K562 (cell line): ENCODE data around the gene UBE2L3. TPM values are rescaled to one million over a fixed set of nuclear protein-coding genes. Genes with fewer than 3 reads are reported as not detected.

Experiments
- CGGBP1 ChIP-seq: fragments of 250-450 bp; sonication (Bioruptor Pico); IDR thresholded peaks from 2 replicates; pipeline ENCODE4 v1.9.0; 2021; ENCODE audit warnings: mild to moderate bottlenecking
- COPS2 ChIP-seq: fragments of 450-650 bp; conservative IDR thresholded peaks from 2 replicates; pipeline ENCODE4 v1.6.1; 2016; ENCODE audit warnings: mild to moderate bottlenecking, moderate library complexity
- CTCF ChIP-seq, 3 experiments: IDR thresholded peaks in 2 of 3; conservative IDR thresholded peaks in 1 of 3; 2 replicates each; pipeline ENCODE4 v1.5.1; 2011 to 2012; ENCODE audit warnings: low read length in 3 of 3, mild to moderate bottlenecking in 3 of 3, control low read depth in 2 of 3, improper control_type of control experiment in 1 of 3, inconsistent platforms in 1 of 3, low read depth in 1 of 3, mixed read lengths in 1 of 3, moderate library complexity in 1 of 3; ENCODE audit not compliant: insufficient read depth in 2 of 3
- ELF4 ChIP-seq: fragments of 450-650 bp; formaldehyde crosslinking; IDR thresholded peaks from 2 replicates; pipeline ENCODE4 v1.4.0; 2022; ENCODE audit warnings: missing genetic modification characterization
- HBP1 ChIP-seq: fragments of 450-650 bp; formaldehyde crosslinking; IDR thresholded peaks from 2 replicates; pipeline ENCODE4 v1.4.0; 2022; ENCODE audit warnings: missing genetic modification characterization
- HNRNPK ChIP-seq: fragments of 200-400 bp; formaldehyde crosslinking; IDR thresholded peaks from one replicate; pipeline ENCODE4 v1.6.1; 2018; ENCODE audit warnings: mild to moderate bottlenecking, low read depth, low read length; ENCODE audit not compliant: poor library complexity, severe bottlenecking
- KLF13 ChIP-seq: fragments of 450-650 bp; IDR thresholded peaks from 2 replicates; pipeline ENCODE4 v1.6.1; 2016; ENCODE audit warnings: missing genetic modification characterization, low read depth, mild to moderate bottlenecking, missing compliant biosample characterization, moderate library complexity, borderline replicate concordance
- MAFK ChIP-seq: IDR thresholded peaks from 2 replicates; pipeline ENCODE4 v1.6.1; 2011; ENCODE audit warnings: low read length, improper control_type of control experiment
- NBN ChIP-seq: fragments of 450-650 bp; IDR thresholded peaks from 2 replicates; pipeline ENCODE4 v1.6.1; 2016; ENCODE audit warnings: low read depth, mild to moderate bottlenecking
- POLR2B ChIP-seq: fragments of 450-650 bp; IDR thresholded peaks from 2 replicates; pipeline ENCODE4 v1.6.1; 2018; ENCODE audit warnings: low read depth; ENCODE audit not compliant: partially characterized antibody
- RBBP5 ChIP-seq: fragments of 200-600 bp; sonication (generic); IDR thresholded peaks from 2 replicates; pipeline ENCODE4 v1.6.1; 2012; ENCODE audit warnings: borderline replicate concordance, mild to moderate bottlenecking, low read length, control low read depth, inconsistent platforms; ENCODE audit not compliant: insufficient read depth, poor library complexity, severe bottlenecking
- SMC3 ChIP-seq: conservative IDR thresholded peaks from 2 replicates; pipeline ENCODE4 v1.6.1; 2011; ENCODE audit warnings: low read depth, low read length, improper control_type of control experiment; ENCODE audit not compliant: insufficient read depth
- SNRNP70 ChIP-seq: fragments of 200-400 bp; formaldehyde crosslinking; optimal IDR thresholded peaks from 2 replicates; pipeline ENCODE3; 2017; ENCODE audit warnings: low read depth, low read length
- SRF ChIP-seq, 2 experiments: fragments of 250-450, 450-650 bp in 1 of 2; sonication (Bioruptor Pico) in 1 of 2; sonication (generic) in 1 of 2; formaldehyde crosslinking; IDR thresholded peaks; 2 replicates each; pipeline versions ENCODE4 v1.5.0 to v1.5.1; 2020 to 2022; ENCODE audit warnings: mild to moderate bottlenecking in 1 of 2, missing genetic modification reagents in 1 of 2
- STAT5A ChIP-seq: IDR thresholded peaks from 2 replicates; pipeline ENCODE4 v1.6.1; 2012; ENCODE audit warnings: low read length, inconsistent platforms, borderline replicate concordance
- ZKSCAN8 ChIP-seq: fragments of 200-800 bp; sonication (Bioruptor generic); IDR thresholded peaks from 2 replicates; pipeline ENCODE4 v1.6.1; 2016; ENCODE audit warnings: missing genetic modification characterization, missing compliant biosample characterization
- ZNF224 ChIP-seq: sonication (generic); formaldehyde crosslinking; IDR thresholded peaks from 2 replicates; pipeline ENCODE4 v1.8.0; 2022; ENCODE audit warnings: mild to moderate bottlenecking, missing genetic modification reagents
- ZNF263 ChIP-seq: sonication (generic); formaldehyde crosslinking; IDR thresholded peaks from 2 replicates; pipeline ENCODE4 v1.8.0; 2022; ENCODE audit warnings: mild to moderate bottlenecking, missing genetic modification reagents, borderline replicate concordance
- ZNF347 ChIP-seq: fragments of 450-650 bp; formaldehyde crosslinking; IDR thresholded peaks from 2 replicates; pipeline ENCODE4 v1.4.0; 2020; ENCODE audit warnings: low read depth, mild to moderate bottlenecking, moderate library complexity
- ZNF644 ChIP-seq: fragments of 200-800 bp; sonication (Bioruptor generic); IDR thresholded peaks from 2 replicates; pipeline ENCODE4 v1.6.1; 2016; ENCODE audit warnings: low read depth, missing genetic modification characterization, missing compliant biosample characterization
- ZNF695 ChIP-seq: fragments of 450-650 bp; formaldehyde crosslinking; IDR thresholded peaks from 2 replicates; pipeline ENCODE4 v1.4.0; 2020; ENCODE audit warnings: mild to moderate bottlenecking, moderate library complexity
- polyA plus RNA-seq, 8 experiments: library from polyadenylated mRNA; depleted of rRNA in 4 of 8; stranded (reverse) in 5 of 8; unstranded in 3 of 8; fragments of >200 nt; fragmentation: Nextera tagmentation in 2 of 8; fragmentation: Illumina TruSeq in 1 of 8; extraction: Ambion mirVana in 2 of 8; extraction: Trizol in 1 of 8; gene quantifications; 2 replicates each; pipeline versions ENCODE4 v1.2.1 to v1.2.3, GENCODE V29; 2011 to 2014; ENCODE audit warnings: inconsistent platforms in 1 of 8, missing spikeins in 1 of 8
- total RNA-seq, 7 experiments: library from RNA; depleted of rRNA in 6 of 7; stranded (reverse); fragments of >200 nt in 6 of 7; fragmentation: Illumina TruSeq in 2 of 7; extraction: Trizol in 2 of 7; gene quantifications; 2 replicates each; pipeline versions ENCODE4 v1.2.1 to v1.2.3, GENCODE V29; 2011 to 2021; ENCODE audit warnings: low replicate concordance in 1 of 7

UBE2L3 gene
- total and polyA plus RNA-seq, 9 of the 15 experiments (the other 6 are each of a cell fraction or from before 2014, with no cell fraction given): 215 to 625 (median 285) TPM

- TF ChIP-seq RBBP5 (peak; percentile 9), ZNF224 (CRISPR knock-in tag) (0 out of 2 replicates have a peak, but pooled peaks have one; percentile 48), CTCF (IDR thresholded peaks at IDR 0.05 in 2 of 3, conservative IDR thresholded peaks at IDR 0.05 in 1 of 3; ENCODE audit: insufficient read depth in 2 of 3, low read depth in 1 of 3, low read length in 3 of 3) (peak in 1 of 3 experiments; percentile 14; a peak in 1 of 6 replicates), HBP1 (CRISPR knock-in tag) (peak; percentile 4; the same call in 1 of the 2 replicates), HNRNPK (no peak), ZNF263 (CRISPR knock-in tag) (no peak), MAFK (0 out of 2 replicates have a peak, but pooled peaks have one; percentile 16), STAT5A (no peak), POLR2B (no peak), KLF13 (tag) (no peak; the same call in 1 of the 2 replicates), ZNF644 (no peak), COPS2 (no peak), SRF (CRISPR knock-in tag; IDR thresholded peaks at IDR 0.05) (0 out of 4 replicates have a peak, but pooled peaks of 1 of the 2 experiments have one; percentile 15), ZKSCAN8 (CRISPR knock-in tag) (no peak), SMC3 (0 out of 2 replicates have a peak, but pooled peaks have one; percentile 10), NBN (no peak), ZNF347 (CRISPR knock-in tag) (peak; percentile 71; the same call in 1 of the 2 replicates), CGGBP1 (no peak), ELF4 (peak; percentile 80; the same call in 1 of the 2 replicates), ZNF695 (CRISPR knock-in tag) (0 out of 2 replicates have a peak, but pooled peaks have one; percentile 4), SNRNP70 (no peak)
Measured at GRCh38 chr22:21568347-21569075, 997 bp downstream of the UBE2L3 start (continued).
